ENCODE results near the gene VSX1.

- no peak for TF ChIP-seq CTCF (IDR thresholded peaks at IDR 0.05)
- no peak for TF ChIP-seq POLR2AphosphoS5 (IDR thresholded peaks at IDR 0.05)
- no peak for TF ChIP-seq EP300 (IDR thresholded peaks at IDR 0.05)
Observed at GRCh38 chr20:25032065-25032477, 49.9 kb downstream of the VSX1 start.

All from gastroesophageal sphincter (tissue), 3 donors.